Measurements from ENCODE around the gene STK17A.
"Not testable (repeated sequence)": the region's sequence is repeated elsewhere in the genome, so short reads cannot be mapped to it uniquely, and the experiment has no call there.

STK17A gene

DNA sequence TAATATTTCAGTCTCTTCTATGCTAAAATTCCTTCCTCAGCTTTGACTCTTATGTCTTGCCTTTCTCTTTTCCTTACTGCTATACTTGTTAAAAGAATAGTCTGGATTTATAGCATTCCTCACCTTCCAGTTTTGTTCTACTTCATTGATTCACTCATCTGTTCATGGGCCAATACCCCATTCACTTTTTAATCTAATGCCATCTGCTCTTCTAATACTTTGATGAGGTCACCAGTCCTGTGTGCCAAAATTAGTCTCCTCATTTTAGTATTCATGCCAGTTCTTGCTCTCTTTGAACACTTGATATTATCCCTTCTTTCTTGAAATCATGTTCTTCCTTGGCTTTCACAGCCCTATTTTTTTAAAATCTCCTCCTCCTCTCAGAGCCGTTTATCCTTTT lies 19.3 kb downstream of the STK17A start:
- no peak for DNase-seq

DNA sequence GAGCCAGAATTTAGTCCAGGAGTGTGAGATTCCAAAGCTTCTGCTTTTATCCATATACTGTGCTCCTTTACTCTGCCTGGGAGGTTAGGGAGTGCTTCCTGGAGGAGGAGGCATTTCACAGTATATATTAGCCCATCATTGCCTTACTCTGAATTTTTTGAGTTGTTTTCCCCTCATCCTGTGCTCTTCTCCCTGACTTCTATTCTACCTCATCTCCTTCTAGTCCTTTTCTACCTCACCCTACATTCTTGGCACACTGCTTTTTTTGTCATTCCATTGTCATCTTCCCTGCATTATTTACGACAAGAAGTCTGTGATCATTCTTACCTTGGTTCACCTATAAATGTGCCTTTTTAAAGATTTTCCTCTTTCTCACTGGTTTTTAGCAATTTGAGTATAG lies 21.3 kb downstream of the STK17A start:
- DNase-seq, result no peak

DNA sequence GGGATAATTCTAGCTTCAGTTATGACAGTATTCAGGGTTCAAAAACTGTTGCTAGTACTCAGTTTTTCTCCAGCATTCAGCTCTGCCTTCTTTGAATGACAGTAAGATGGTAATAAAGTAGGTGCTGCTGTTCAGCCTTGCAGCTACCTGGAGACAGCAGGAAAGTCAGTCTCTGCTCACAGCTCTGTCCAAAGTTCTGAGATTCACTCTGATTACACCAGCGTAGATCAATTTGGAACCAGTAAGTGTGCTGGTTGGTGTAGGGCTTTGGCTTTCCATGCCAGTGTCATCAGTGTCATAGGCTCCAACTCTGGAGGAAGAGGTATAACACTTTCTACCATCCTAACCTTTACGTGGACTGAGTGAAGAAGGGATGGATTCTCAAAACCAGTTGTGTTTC lies 26.2 kb downstream of the STK17A start:
- no peak for DNase-seq

DNA sequence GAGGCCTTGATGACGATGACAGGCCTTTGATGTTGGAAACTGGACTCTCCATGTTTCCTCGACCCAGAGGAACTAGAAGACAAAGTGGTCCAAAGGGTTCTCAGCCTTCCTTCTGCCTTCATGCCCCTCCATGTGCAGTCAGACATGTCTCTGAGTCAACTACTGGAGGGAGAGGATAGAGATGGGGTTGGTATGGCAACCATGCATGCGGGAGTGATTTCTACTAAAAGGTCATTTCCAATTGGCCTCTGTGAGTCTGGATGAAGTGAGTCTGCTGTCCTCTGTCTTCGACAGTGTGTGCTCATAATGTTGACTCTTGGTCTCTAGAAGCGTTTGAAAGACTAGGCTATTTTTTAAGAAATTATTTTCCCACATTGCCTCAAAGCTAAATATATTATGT lies 29.2 kb downstream of the STK17A start:
- DNase-seq, result no peak

DNA sequence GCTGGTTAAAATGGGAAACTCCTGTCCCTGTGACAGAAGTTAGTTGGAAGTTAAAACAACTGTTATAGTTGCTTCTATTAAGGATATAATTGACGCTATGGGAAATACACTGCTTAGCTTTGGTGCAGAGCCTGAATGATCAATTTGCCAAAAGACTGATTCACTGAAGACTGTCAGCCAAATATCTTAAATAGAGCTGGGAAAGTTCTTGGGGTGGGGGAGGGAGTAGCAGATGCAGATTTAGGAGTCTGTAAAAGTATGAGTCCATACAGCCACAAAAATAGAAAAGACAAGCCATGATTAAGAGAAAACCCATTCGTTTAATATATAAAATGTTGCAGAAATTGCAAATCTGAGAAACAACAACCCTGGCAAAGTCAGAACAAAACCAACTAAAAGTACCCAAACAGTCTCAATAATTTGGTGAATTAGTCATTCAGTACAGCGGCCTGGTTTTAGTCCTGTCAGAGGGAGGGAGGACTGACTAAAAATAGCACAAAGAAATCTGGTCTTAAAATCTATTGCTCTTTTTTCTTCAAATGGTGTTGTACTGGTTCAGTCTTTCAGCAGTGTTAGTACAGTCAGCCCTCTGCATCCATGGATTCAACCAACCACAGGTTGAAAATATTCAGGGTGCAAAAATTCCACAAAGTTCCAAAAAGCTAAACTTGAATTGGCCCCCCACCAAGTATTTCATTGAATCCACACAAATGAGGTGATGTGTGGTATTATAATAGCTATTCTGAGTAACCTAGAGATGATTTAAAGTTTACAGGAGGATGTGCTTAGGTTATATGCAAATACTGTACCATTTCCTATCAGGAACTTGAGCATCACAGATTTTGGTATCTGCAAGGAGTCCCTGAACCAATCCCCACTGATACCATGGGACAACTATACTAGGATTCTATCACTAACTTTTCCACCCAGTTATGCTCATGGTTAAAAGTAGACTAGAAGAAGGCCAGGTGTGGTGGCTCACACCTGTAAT lies 30.0 kb downstream of the STK17A start:
- DNase-seq, result no peak

DNA sequence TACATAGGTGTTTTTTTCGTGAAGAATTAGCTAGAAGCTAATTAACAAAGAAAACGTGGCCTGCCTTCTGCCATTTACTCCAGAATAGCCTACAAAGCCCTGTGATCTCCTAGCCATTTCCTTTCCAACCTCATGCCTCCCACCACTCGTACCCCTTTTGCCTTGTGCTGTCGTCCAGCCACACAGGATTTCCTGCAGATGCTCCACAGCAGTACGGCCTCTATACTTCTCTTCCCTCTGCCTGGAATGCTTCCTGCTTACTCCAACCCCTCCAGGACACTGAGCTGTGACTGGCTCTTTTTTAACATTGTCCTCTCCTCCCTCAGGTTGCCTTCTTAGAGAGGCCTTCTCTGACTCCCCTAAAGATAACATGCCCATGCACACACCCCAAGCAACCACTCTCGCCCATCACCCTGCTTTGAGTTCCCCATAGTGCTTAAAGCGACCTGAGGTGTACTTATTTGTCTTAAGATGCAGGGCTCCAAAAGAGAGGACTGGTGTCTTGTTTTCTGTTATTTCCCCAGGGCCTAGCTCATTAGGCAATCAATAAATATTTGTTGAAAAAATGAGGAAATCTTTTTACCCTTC lies 32.7 kb downstream of the STK17A start:
- DNase-seq, result no peak

DNA sequence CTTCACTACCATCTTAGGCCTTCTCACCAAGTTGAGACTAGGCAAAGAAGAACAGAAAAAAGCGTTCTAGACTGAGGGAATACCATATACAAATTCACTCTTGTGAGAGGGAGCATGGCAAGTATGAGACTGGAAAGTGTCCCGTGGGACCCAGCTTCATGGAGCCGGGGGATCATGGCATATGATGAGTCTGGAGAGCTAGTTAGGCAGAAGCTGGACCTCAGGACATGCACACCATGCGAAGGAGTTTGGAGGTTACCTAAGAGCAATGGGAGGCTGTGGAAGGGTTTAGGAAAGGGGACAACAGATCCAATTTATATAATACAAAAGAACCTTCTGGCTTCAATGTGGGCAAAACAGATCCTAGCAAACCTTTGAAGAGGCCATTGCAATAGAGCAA lies 34.1 kb downstream of the STK17A start:
- no peak for DNase-seq

DNA sequence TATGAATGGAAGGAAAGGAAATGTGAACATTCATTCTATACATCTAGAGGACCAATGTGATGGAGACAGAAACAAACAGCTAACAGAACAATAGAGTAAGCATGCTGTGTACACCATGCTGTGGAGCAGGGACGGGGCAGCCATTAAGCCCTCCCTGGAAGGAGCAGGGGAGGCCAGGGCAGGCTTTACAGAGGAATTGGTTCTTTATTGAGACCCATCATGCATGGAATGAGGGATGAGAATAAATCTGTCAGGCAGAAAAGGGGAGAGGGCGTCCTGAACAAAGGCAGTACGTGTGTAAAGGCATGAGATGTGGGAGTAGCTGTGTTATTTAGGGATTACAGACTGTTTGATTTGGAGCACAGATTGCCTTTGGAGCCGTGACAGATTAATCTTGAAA lies 35.2 kb downstream of the STK17A start:
- DNase-seq, result no peak

DNA sequence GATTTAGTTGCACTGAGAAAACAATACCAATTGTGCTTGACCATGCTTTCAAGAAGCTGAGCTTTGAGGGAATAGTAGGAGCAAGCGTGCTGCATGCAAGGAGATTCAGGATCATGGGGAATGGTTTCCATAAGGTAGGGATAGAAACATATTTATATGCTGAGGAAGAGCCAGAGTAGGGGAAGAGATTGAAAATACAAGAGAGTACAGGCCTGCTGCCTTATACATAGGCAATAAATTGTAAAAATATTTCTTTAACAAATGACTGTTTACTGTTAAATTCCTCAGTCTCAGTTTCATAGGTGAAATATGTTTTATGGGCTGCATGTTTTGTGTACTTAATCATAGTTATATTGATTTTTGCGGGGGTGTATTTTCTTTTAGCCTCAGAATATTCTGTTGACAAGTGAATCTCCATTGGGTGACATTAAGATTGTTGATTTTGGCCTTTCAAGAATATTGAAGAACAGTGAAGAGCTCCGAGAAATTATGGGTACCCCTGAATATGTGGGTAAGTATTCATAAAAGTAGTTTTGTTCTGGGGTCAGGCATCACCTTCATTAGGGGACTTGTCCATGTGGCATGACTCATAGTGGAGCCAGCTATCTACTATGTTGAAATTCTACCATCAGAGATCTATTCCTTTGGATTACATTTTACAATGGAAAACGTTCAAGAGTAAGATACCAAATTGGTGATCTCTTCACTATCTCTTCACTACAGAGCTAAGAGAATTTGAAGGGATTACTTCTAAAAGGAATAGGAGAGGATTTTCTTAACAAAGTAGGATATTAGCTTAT lies 36.5 kb downstream of the STK17A start:
- DNase-seq, result no peak

DNA sequence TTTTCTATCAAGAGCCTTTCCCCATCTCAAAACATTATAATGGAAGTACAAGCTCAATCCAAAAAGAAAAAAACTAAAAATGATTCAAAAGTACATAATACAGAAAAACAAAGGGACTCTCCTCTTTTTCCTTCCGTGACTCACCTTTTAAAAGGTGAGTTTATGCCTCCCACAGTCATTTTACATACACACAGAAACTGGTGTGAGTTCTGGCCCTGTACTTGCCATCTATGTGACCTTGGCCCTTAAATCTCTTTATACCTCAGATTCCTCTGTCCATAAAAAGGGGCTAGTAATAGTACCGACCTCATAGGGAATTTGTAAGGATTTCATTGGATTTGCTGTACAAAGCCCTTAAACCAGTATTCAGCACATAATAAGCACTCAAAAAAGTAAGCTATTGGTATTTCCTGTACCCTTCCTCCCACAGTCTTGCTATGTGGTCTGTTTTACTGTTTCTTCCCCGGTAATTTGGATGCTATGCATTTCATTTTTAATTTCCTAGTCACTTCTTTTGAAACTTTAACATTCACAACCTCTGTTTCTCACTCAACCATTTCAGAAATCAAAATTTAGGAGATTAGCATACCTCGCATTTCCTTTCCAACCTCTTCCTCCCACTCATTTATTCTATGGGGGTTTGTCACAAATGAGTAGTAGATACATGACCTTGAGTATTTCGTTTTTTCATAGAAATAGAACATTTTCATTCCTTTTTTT lies 39.0 kb downstream of the STK17A start:
- no peak for DNase-seq

DNA sequence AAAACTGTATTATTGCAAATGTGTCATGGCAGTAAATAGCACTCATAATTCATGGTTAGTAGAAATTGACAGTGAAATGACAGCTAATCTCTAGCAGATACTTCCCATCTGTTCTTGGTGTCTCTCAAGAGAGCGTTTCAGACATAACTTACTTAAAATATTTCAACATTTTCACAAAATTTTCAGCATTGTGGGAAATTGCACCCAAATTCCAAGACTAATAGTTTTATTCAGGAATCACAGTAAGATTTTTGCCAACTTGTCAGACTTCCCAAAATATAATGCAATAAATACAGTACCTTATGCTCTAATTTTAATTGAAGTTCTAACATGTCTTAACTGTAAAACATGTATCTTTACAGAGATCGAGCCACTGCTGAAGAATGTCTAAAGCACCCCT lies 41.2 kb downstream of the STK17A start:
- DNase-seq, result no peak

DNA sequence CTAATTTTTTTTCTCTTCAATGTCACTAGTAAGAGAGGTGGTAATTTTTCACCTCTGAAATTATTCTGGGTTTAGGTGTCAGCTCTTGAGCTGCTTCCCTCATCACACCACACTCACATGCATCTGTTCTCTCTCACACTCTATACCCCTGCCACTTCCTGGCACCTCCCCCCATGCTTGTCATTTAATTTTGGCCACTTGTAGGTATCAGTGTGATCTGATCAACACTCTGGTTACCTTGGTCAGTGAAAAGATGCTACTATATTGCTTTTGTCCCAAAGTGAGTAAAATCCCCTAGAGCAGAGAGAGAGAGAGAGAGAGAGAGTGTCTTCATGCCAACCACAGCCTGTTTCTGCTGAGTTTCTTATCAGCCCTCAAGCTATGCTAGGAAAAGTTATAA lies 42.5 kb downstream of the STK17A start:
- DNase-seq, result no peak

DNA sequence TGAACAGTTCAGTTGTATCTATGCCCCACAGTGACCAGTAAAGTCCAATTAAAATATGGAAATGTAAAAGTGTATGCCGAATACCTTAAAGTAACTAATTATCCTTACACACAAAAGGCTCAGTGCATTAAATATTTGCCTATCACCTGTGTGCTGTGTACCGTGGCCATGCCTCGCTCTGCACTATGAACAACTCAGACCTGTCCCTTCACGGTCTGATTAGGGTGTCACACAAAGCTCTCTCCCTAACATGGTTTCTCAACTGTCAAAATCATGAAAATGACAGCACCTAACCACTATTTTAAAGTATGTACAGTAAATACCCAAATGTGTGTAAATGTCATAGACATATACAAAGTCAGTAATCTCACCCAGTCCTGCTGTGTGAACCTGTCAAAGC lies 43.1 kb downstream of the STK17A start:
- no peak for DNase-seq

DNA sequence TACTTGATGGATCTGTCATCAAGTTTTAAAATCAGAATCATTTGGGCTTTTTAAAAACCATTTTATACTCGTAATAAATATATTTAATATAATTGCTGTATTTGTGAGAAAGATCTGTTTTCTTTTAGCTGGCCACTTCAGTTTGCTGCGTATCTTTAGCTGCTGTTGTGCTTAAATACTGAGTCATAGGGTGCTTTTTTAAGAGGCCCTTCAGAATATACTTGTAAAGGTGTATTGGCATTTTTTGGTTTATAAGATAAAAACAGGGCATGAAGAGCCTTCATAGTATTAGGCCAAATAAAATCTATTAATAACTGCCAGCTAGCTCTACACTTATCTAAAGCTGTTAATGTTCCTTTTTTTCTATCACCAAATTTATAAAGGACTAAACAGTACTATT lies 43.8 kb downstream of the STK17A start:
- no peak for DNase-seq

DNA sequence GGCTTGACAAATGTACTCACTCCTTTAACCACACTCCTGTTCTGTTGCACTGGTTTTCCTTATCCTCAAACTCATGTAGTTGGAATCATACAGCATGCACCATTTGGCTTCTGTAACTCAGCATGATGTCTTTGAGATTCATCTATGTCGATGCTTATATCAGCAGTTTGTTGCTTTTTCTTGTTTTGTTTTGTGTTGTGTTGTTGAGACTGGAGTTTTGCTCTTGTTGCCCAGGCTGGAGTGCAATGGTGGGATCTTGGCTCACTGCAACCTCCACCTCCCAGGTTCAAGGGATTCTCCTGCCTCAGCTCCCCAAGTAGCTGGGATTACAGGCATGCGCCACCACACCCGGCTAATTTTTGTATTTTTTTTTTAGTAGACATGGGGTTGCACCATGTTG lies 44.9 kb downstream of the STK17A start:
- DNase-seq, result not testable (repeated sequence)

DNA sequence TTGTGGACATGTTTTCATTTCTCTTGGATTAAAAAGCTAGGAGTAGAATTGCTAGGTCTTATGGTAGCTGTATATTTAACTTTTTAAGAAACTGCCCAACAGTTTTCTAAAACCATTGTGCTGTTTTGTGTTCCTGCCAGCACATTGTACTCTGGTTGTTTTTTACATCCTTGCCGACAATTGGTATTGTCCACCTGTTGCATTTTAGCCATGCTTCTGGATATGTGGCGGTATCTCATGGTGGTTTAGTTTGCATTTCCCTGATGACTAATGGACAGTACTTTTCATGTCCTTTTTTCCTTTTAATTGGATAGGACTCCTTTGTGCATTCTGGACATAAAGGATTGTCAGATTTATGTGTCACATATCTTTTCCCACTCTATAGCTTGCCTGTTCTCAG lies 45.5 kb downstream of the STK17A start:
- DNase-seq, result no peak

DNA sequence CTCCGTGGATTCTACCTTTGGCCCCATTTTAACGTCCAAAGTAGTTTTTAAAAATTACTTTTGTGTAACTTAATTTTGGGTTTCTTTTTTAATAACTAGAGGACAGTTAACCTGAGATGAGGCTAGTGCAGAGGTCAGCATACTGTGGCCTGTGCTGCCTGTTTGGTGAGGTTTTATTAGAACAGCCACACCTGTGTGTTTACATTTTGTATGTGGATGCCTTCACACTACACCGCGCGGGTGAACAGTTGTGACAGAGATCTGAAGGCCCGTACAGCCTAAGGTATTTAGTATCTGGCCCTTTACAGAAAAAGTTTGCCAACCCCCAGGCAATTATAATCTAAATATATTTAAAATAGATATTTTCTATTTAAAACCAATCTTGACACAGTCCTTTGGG lies 46.9 kb downstream of the STK17A start:
- DNase-seq, result no peak

DNA sequence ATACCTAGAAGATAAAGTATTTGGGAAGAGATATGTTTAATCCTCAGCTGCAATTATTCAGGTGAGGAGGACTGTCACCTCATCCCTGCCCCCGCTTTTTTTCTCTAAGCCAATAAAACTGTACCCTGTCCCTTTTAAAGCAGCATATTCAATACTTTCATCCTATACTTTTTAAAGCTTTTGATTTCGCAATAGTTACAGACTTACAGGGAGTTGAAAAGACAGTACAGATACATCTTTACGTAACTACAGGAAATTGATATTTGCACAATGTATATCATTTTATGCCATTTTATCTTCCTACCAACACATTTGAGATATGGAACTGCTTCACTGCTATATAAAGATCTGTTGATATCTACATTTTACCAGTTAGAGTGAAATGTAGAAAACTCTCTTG lies 47.6 kb downstream of the STK17A start:
- no peak for DNase-seq

DNA sequence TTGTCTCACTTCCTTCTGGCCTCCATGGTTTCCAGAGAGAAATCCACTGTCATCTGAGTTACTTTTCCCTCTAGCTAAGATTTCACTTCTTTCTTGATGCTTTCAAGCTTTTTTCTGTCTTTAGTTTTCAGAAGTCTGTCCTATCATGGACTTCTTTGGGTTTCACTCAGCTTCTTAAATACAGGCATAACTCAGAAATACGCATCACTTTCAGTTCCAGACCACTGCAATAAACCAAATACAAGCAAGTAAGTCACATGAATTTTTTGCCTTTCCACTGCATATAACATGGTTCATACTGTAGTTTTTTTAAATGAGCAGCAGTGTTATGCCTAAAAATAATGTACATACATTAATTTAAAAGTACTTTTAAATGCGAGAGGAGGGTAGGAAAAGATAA lies 48.7 kb downstream of the STK17A start:
- no peak for DNase-seq

DNA sequence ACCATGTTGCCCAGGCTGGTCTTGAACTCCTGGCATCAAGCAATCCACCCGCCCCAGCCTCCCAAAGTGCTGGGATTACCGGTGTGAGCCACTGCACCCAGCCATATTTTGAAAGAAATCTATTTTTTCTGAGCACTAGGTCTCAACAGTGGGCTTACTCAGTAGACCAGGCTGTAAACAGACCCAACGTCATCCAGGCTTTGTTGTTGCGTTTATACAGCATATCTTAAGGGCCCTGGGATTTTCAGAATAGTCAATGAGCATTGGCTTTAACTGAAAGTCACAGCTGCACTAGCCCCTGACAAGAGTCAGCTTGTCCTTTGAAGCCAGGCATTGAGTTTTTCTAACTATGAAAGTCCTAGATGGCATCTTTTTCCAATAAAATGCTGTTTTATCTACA lies 49.8 kb downstream of the STK17A start:
- no peak for DNase-seq

DNA sequence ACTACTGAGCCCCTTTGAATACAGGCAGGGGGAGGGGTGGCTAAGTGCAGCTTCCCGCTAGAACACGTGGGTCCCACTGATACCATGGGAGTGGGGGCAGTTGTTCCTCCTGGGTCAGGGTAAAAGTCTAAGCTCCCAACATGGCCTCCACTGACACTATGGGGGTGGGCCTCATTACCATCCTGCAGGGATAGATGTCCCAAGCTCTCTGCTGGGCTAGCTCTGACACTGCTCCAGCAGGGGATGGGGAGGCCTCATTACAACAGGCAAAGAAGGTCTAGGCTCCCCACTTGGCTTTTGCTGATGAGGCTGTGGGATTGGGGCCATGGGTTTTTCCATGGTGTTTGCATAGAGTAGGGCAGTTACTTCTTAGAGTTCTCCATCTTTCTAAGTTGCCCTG lies 51.5 kb downstream of the STK17A start:
- no peak for DNase-seq

DNA sequence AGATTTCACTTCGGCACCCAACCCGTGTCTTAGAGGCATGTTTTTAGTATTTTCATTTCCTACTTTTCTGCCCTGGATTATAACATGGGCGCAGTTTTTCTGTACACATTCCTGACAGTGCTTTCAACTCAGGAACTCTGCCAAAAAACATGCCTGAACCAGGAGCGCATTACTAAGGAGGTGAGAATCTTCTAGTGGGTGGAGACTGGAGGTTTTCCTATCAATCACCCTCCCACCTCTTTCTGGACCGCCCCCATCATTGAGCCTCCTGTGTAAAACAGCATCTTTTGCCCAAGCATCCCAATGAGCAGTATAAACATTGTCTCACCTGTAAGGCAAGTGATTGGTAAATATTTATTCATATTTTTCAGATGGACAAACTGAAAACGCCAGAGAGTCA lies 53.2 kb downstream of the STK17A start:
- no peak for DNase-seq
